Panc1 (cell line): Measurements from ENCODE around the gene SPATA46.

Source experiments
- SIN3A ChIP-seq: IDR thresholded peaks from 2 replicates; pipeline ENCODE4 v1.6.1; 2012; ENCODE audit warnings: low read depth, mild to moderate bottlenecking, low read length, moderate library complexity, borderline replicate concordance; ENCODE audit not compliant: insufficient read depth
- TF ChIP-seq, protein P1 (sequence below): fragments of 450-650 bp; IDR thresholded peaks from 2 replicates; pipeline ENCODE4 v1.5.1; 2017; ENCODE audit warnings: mild to moderate bottlenecking
- TF ChIP-seq, protein P2 (sequence below), 2 experiments: IDR thresholded peaks; 2 replicates each; pipeline ENCODE4 v1.6.1; 2011 to 2012; ENCODE audit warnings: low read depth in 2 of 2, control low read depth in 1 of 2, low read length in 1 of 2, mild to moderate bottlenecking in 1 of 2, moderate library complexity in 1 of 2; ENCODE audit not compliant: insufficient read depth in 1 of 2

DNA sequence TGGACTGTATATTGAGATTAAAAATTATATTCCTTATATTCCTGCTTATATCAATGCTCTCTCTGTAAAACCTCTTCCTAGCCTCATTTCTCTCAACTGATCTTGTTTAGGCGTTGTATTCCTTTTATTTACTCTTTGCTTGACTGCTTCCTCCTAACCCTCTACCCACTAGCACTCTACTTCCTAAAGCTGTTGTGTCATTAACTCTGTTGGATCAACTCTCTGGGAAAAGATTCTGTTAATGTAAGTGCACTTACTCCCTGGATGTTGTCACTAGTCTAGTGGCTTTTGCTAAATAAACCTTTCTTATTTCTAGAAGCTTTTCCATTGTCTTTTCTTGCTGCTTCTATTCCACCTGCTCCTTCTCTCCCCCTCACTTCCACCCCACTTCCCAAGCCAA, 6.5 kb downstream of the SPATA46 start:
- TF ChIP-seq, protein P1, sequence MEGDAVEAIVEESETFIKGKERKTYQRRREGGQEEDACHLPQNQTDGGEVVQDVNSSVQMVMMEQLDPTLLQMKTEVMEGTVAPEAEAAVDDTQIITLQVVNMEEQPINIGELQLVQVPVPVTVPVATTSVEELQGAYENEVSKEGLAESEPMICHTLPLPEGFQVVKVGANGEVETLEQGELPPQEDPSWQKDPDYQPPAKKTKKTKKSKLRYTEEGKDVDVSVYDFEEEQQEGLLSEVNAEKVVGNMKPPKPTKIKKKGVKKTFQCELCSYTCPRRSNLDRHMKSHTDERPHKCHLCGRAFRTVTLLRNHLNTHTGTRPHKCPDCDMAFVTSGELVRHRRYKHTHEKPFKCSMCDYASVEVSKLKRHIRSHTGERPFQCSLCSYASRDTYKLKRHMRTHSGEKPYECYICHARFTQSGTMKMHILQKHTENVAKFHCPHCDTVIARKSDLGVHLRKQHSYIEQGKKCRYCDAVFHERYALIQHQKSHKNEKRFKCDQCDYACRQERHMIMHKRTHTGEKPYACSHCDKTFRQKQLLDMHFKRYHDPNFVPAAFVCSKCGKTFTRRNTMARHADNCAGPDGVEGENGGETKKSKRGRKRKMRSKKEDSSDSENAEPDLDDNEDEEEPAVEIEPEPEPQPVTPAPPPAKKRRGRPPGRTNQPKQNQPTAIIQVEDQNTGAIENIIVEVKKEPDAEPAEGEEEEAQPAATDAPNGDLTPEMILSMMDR, result no peak
- TF ChIP-seq, protein P2, sequence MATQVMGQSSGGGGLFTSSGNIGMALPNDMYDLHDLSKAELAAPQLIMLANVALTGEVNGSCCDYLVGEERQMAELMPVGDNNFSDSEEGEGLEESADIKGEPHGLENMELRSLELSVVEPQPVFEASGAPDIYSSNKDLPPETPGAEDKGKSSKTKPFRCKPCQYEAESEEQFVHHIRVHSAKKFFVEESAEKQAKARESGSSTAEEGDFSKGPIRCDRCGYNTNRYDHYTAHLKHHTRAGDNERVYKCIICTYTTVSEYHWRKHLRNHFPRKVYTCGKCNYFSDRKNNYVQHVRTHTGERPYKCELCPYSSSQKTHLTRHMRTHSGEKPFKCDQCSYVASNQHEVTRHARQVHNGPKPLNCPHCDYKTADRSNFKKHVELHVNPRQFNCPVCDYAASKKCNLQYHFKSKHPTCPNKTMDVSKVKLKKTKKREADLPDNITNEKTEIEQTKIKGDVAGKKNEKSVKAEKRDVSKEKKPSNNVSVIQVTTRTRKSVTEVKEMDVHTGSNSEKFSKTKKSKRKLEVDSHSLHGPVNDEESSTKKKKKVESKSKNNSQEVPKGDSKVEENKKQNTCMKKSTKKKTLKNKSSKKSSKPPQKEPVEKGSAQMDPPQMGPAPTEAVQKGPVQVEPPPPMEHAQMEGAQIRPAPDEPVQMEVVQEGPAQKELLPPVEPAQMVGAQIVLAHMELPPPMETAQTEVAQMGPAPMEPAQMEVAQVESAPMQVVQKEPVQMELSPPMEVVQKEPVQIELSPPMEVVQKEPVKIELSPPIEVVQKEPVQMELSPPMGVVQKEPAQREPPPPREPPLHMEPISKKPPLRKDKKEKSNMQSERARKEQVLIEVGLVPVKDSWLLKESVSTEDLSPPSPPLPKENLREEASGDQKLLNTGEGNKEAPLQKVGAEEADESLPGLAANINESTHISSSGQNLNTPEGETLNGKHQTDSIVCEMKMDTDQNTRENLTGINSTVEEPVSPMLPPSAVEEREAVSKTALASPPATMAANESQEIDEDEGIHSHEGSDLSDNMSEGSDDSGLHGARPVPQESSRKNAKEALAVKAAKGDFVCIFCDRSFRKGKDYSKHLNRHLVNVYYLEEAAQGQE (IDR thresholded peaks at IDR 0.05; ENCODE audit: insufficient read depth in 1 of 2, low read depth in 2 of 2, low read length in 1 of 2), result no peak
- TF ChIP-seq SIN3A, result no peak
